HUES48 (cell line): ENCODE results near the gene DLD.
A peak's percentile ranks its signal among the peaks of the same experiment; 100 is the strongest.
"Not testable (repeated sequence)": the region's sequence is repeated elsewhere in the genome, so short reads cannot be mapped to it uniquely, and the experiment has no call there.

Source experiments
- H3K27ac ChIP-seq: one replicate; pipeline ENCODE4 v1.7.0; 2013; ENCODE audit warnings: low read depth, low read length, inconsistent platforms
- H3K27me3 ChIP-seq: 2 replicates; pipeline ENCODE4 v1.6.1; 2013; ENCODE audit warnings: mild to moderate bottlenecking, low read length; ENCODE audit not compliant: control insufficient read depth, insufficient read depth
- H3K36me3 ChIP-seq: 2 replicates; pipeline ENCODE4 v1.6.1; 2013; ENCODE audit warnings: low read length; ENCODE audit not compliant: control insufficient read depth, insufficient read depth
- H3K4me1 ChIP-seq: 2 replicates; pipeline ENCODE4 v1.6.1; 2013; ENCODE audit warnings: mild to moderate bottlenecking, low read length; ENCODE audit not compliant: control insufficient read depth, insufficient read depth
- H3K4me3 ChIP-seq: 2 replicates; pipeline ENCODE4 v1.5.1; 2013; ENCODE audit warnings: mild to moderate bottlenecking, low read depth, low read length
- H3K9ac ChIP-seq: 2 replicates; pipeline ENCODE4 v1.6.1; 2013; ENCODE audit warnings: mild to moderate bottlenecking, low read depth, low read length, moderate library complexity
- H3K9me3 ChIP-seq: 2 replicates; pipeline ENCODE4 v1.6.1; 2013; ENCODE audit warnings: low read length; ENCODE audit not compliant: control insufficient read depth, insufficient read depth

The DLD gene

DNA sequence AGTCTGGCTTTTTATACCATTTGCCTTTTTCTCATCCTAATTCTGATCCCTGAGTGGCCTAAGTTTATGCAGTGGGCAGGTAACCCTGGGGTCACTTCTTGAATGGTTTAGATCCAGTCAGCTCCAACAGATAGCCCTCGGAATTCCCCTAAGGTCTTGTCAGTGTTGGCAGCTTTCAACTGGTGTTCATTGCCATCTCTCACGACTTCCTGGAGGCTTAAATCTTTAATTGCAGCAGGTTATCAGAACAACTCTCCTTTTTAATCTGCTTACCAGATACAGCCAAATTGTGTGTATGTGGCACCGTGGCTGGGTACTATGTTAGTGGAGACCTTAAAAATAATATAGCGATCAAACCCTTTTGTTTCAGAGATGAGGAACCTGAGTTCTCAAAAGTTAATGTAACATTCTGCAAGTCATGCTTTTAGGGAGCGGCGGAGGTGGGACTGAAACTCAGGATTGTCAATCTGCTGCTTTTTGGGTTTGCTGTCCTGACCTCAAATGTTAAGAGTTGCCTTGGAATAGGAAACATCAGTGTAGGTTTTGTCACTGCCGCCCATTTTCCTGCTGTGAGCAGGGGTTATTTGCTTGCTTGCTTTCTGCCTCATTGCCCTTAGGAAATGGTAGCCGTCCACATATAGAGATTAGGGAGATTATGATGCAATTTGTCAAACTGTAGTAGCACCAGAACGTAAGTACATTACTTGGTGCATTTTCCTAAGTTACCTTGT, 818 bp downstream of the DLD start:
- H3K9ac ChIP-seq = peak overlapping the region; percentile 87
- H3K36me3 ChIP-seq = peaks cover 39% of the 10 kb centered on the region
- peak overlapping the region; percentile 96 for H3K4me3 ChIP-seq
- no peaks in the 10 kb centered on the region for H3K27me3 ChIP-seq
- H3K4me1 ChIP-seq = peaks cover 12% of the 10 kb centered on the region
- no peaks in the 10 kb centered on the region for H3K9me3 ChIP-seq
- peak overlapping the region; percentile 89 for H3K27ac ChIP-seq

DNA sequence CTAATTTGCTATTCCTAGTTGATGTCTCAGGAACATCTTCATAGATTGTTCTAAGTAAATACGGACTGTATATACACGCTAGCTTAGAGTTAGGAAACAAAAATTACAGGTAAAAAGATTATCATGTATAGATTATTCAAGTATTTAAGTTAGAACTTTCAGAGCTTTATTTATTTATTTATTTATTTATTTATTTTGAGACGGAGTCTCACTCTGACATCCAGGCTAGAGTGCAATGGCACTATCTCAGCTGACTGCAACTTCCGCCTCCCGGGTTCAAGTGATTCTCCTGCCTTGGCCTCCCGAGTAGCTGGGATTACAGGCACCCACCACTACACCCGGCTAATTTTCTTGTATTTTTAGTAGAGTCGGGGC, 1.4 kb downstream of the DLD start:
- not testable (repeated sequence) for H3K9me3 ChIP-seq, H3K9ac ChIP-seq, H3K27me3 ChIP-seq, H3K27ac ChIP-seq
- peaks cover 12% of the 10 kb centered on the region for H3K4me1 ChIP-seq
- H3K36me3 ChIP-seq = peaks cover 39% of the 10 kb centered on the region
- H3K4me3 ChIP-seq = peak overlapping the region; percentile 96; the same call in 1 of the 2 replicates

DNA sequence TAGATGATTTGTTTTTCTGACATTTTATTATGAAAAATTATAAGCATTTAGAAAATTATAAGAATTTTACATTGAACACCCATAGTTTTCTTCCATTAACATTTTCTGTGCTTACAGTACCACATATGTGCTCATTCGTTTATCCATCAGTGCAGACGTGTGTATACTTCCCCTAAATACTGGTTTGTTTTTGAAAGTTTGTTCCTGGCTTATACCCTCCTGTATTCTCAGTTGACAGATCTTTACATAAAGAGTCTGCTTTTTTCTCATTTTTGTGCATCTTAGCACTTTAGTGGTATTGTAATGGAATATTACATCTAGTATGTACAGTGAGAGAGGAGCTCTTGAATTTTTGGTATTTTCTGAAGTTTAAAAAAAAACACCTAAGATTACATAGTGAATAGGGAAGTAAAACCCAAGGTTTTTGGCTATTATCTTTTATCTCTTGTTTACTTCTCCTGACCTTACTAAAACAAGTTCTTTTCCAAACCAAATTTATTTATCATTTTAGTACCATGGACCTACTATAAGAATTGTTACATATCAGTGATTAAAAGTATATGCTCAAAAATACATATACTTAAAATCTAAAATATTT, 8.1 kb downstream of the DLD start:
- no peak overlapping the region for H3K9ac ChIP-seq
- H3K4me1 ChIP-seq = peaks cover 12% of the 10 kb centered on the region
- H3K4me3 ChIP-seq = no peak overlapping the region
- H3K36me3 ChIP-seq = peaks cover 55% of the 10 kb centered on the region
- H3K27me3 ChIP-seq = no peaks in the 10 kb centered on the region
- no peaks in the 10 kb centered on the region for H3K9me3 ChIP-seq
- H3K27ac ChIP-seq = no peak overlapping the region

DNA sequence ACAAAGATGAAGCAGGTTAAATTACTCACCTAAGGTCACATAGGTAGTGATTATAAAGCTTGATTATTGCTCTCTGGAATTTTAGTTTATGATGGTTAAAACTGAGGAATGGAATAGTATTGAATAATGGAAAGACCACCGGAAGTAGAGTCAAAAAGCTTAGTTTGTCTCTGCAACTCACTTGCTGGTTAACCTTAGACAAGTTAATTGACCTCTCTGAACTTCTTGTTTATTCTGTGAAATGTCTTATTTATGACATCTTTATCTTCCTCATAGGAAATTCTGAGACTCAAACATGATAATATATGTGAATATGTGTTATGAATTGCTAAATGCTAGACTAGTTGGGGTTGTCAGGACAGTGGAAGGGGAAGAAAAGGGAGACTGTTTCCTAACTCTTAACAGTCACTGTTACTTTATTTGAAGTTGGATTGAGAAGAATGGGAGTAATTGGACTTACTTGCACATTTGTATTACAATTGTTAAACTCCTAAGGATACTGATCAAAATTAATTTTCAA, 9.6 kb downstream of the DLD start:
- peaks cover 55% of the 10 kb centered on the region for H3K36me3 ChIP-seq
- no peaks in the 10 kb centered on the region for H3K9me3 ChIP-seq
- H3K27ac ChIP-seq = no peak overlapping the region
- peaks cover 12% of the 10 kb centered on the region for H3K4me1 ChIP-seq
- no peak overlapping the region for H3K9ac ChIP-seq
- no peaks in the 10 kb centered on the region for H3K27me3 ChIP-seq
- H3K4me3 ChIP-seq = no peak overlapping the region

- peaks cover 63% of the 10 kb centered on the region for H3K36me3 ChIP-seq
- no peaks in the 10 kb centered on the region for H3K9me3 ChIP-seq
Measured at GRCh38 chr7:107902381-107902780, 11.4 kb downstream of the DLD start.

DNA sequence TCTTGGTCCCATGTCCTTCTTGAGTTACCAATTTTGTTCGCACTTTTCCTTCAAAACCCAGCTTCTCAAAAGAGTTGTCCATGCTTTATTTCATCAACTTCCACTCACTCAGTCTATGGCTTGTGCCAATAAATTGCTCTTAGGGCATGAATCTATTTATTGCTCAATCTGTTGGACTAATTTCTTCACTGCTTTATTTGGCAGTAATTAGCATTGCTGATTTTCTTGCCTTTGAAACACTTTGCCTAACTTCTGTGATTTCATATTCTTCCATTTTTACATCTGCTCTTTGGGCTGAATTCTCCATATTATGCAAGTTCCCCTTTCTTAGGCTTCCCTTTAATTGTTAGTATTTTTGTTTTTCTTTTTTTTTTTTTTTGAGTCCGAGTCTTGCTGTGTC, 16.8 kb downstream of the DLD start:
- Histone ChIP-seq H3K27ac (no peak overlapping the region), H3K4me1 (no peaks in the 10 kb centered on the region), H3K4me3 (no peak overlapping the region), H3K9me3 (no peaks in the 10 kb centered on the region), H3K27me3 (no peaks in the 10 kb centered on the region), H3K9ac (no peak overlapping the region), H3K36me3 (peaks cover 96% of the 10 kb centered on the region)

More at GRCh38 chr7:107902381-107902780, 11.4 kb downstream of the DLD start:
- Histone ChIP-seq H3K27me3 (no peaks in the 10 kb centered on the region), H3K27ac (peak overlapping the region; percentile 26), H3K4me1 (peaks cover 12% of the 10 kb centered on the region), H3K4me3 (no peak overlapping the region), H3K9ac (no peak overlapping the region)

- Histone ChIP-seq H3K9ac (no peak overlapping the region), H3K4me1 (peaks cover 2% of the 10 kb centered on the region; the same call in 1 of the 2 replicates), H3K36me3 (peaks cover 85% of the 10 kb centered on the region), H3K27ac (no peak overlapping the region), H3K27me3 (no peaks in the 10 kb centered on the region), H3K4me3 (no peak overlapping the region), H3K9me3 (no peaks in the 10 kb centered on the region)
Measured at GRCh38 chr7:107909445-107909844, 18.5 kb downstream of the DLD start.

GRCh38 chr7:107911981-107912380, 21.0 kb downstream of the DLD start:
- Histone ChIP-seq H3K4me3 (no peak overlapping the region), H3K4me1 (peaks cover 2% of the 10 kb centered on the region; the same call in 1 of the 2 replicates), H3K27me3 (no peaks in the 10 kb centered on the region), H3K36me3 (peaks cover 85% of the 10 kb centered on the region), H3K9ac (no peak overlapping the region), H3K9me3 (no peaks in the 10 kb centered on the region), H3K27ac (no peak overlapping the region)

DNA sequence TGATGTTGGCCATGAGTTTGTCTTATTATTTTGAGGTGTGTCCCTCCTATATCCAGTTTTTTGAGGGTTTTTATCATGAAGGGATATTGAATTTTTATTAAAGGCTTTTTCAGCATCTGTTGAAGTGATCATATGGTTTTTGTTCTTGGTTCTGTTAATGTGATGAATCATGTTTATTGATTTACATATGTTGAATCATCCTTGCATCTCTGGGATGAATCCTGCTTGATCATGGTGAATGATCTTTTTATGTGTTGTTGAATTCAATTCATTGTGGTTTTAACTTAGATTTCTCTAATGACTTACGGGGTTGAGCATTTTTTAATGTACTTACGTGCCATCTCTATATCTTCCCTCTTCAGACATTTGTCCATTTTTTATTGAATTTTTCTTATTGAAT, 22.9 kb downstream of the DLD start:
- no peak overlapping the region for H3K27ac ChIP-seq
- no peaks in the 10 kb centered on the region for H3K27me3 ChIP-seq
- H3K36me3 ChIP-seq = peaks cover 87% of the 10 kb centered on the region
- no peak overlapping the region for H3K9ac ChIP-seq
- H3K4me3 ChIP-seq = no peak overlapping the region
- H3K9me3 ChIP-seq = no peaks in the 10 kb centered on the region
- peaks cover 2% of the 10 kb centered on the region; the same call in 1 of the 2 replicates for H3K4me1 ChIP-seq

- H3K27ac ChIP-seq = no peak overlapping the region
- H3K36me3 ChIP-seq = peaks cover 87% of the 10 kb centered on the region
Measured at GRCh38 chr7:107914831-107915230, 23.8 kb downstream of the DLD start.

DNA sequence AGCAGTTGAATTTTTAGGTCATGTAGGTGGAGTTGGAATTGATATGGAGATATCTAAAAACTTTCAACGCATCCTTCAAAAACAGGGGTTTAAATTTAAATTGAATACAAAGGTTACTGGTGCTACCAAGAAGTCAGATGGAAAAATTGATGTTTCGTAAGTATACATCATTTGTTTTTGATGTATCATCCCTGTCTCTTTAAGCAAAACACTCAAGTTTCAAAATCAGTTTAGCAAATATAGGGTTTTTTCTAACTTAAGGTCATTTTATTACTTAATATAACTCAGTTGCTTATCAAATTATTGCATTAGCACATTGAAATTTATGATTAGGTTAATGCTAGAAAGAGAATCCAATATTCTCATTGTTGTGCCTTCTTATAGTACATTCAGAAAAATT, 24.6 kb downstream of the DLD start:
- Histone ChIP-seq H3K36me3 (peaks cover 87% of the 10 kb centered on the region), H3K27me3 (no peaks in the 10 kb centered on the region), H3K4me3 (no peak overlapping the region), H3K9me3 (no peaks in the 10 kb centered on the region), H3K9ac (no peak overlapping the region), H3K4me1 (peaks cover 2% of the 10 kb centered on the region; the same call in 1 of the 2 replicates), H3K27ac (no peak overlapping the region)

More at GRCh38 chr7:107914831-107915230, 23.8 kb downstream of the DLD start:
- no peaks in the 10 kb centered on the region for H3K27me3 ChIP-seq
- no peak overlapping the region for H3K9ac ChIP-seq
- no peak overlapping the region for H3K4me3 ChIP-seq
- peaks cover 2% of the 10 kb centered on the region; the same call in 1 of the 2 replicates for H3K4me1 ChIP-seq
- H3K9me3 ChIP-seq = no peaks in the 10 kb centered on the region
